Fibroblast of lung (primary cell): ENCODE results near the gene ATP9B. TPM values are rescaled to one million over a fixed set of nuclear protein-coding genes. Genes with fewer than 3 reads are reported as not detected.

Source experiments
- DNase-seq, 2 donors: peaks; one replicate each; pipeline versions ENCODE4 v3.0.0 to v3.0.0-alpha.2; 2010; ENCODE audit warnings: low read depth in 2 of 2
- H2AFZ ChIP-seq: 2 replicates; pipeline ENCODE4 v1.5.1; 2012; ENCODE audit warnings: low read length, control low read depth, inconsistent platforms
- H3K27ac ChIP-seq: 2 replicates; pipeline ENCODE4 v1.5.1; 2011; ENCODE audit warnings: low read length, control low read depth; ENCODE audit not compliant: insufficient read depth
- H3K27me3 ChIP-seq: 2 replicates; pipeline ENCODE4 v1.5.1; 2011; ENCODE audit warnings: mild to moderate bottlenecking, low read length; ENCODE audit not compliant: control insufficient read depth, insufficient read depth
- H3K36me3 ChIP-seq: 2 replicates; pipeline ENCODE4 v1.5.1; 2011; ENCODE audit warnings: low read length; ENCODE audit not compliant: control insufficient read depth, insufficient read depth
- H3K4me1 ChIP-seq: 2 replicates; pipeline ENCODE4 v1.5.1; 2011; ENCODE audit warnings: low read length; ENCODE audit not compliant: control insufficient read depth, insufficient read depth; ENCODE audit errors: extremely low read depth
- H3K4me2 ChIP-seq: 2 replicates; pipeline ENCODE4 v1.5.1; 2011; ENCODE audit warnings: low read length, control low read depth; ENCODE audit not compliant: insufficient read depth; ENCODE audit errors: extremely low read depth
- H3K4me3 ChIP-seq, 4 experiments: fragments of 200-600 bp in 1 of 4; sonication (generic) in 1 of 4; replicated peaks in 1 of 4; 2 replicates each; pipeline ENCODE4 v1.5.1; 2011 to 2016; ENCODE audit warnings: low read length in 4 of 4, low read depth in 3 of 4, mild to moderate bottlenecking in 3 of 4, control low read depth in 2 of 4, inconsistent platforms in 1 of 4, mixed read lengths in 1 of 4; ENCODE audit not compliant: insufficient read depth in 1 of 4; ENCODE audit errors: control extremely low read depth in 1 of 4
- H3K79me2 ChIP-seq: 2 replicates; pipeline ENCODE4 v1.5.1; 2012; ENCODE audit warnings: mild to moderate bottlenecking, low read length, inconsistent platforms; ENCODE audit not compliant: control insufficient read depth, insufficient read depth
- H3K9ac ChIP-seq: 2 replicates; pipeline ENCODE4 v1.5.1; 2011; ENCODE audit warnings: mild to moderate bottlenecking, low read length, control low read depth; ENCODE audit not compliant: insufficient read depth
- H3K9me3 ChIP-seq: 2 replicates; pipeline ENCODE4 v1.5.1; 2012; ENCODE audit warnings: low read depth, low read length; ENCODE audit not compliant: control insufficient read depth, insufficient read depth
- H4K20me1 ChIP-seq: 2 replicates; pipeline ENCODE4 v1.5.1; 2011; ENCODE audit warnings: low read length; ENCODE audit not compliant: control insufficient read depth, insufficient read depth; ENCODE audit errors: extremely low read depth
- CTCF ChIP-seq, 2 donors: IDR thresholded peaks in 1 of 2; conservative IDR thresholded peaks in 1 of 2; 1 replicate in 1 of 2; 2 replicates in 1 of 2; pipeline ENCODE4 v1.5.1; 2011 to 2012; ENCODE audit warnings: low read length in 2 of 2, control low read depth in 1 of 2, inconsistent platforms in 1 of 2, low read depth in 1 of 2, mild to moderate bottlenecking in 1 of 2
- EZH2 ChIP-seq: IDR thresholded peaks from 2 replicates; pipeline ENCODE4 v1.5.1; 2012; ENCODE audit warnings: low read length, control low read depth, mild to moderate bottlenecking; ENCODE audit errors: missing control alignments
- polyA plus RNA-seq, 2 donors: library from polyadenylated mRNA; depleted of rRNA in 1 of 2; stranded (reverse) in 1 of 2; unstranded in 1 of 2; fragments of >200 nt; gene quantifications; 2 replicates each; pipeline ENCODE4 v1.2.1, GENCODE V29; 2011 to 2012; ENCODE audit warnings: missing spikeins in 1 of 2
- total RNA-seq: library from RNA; depleted of rRNA; stranded (reverse); fragments of >200 nt; gene quantifications from 2 replicates; pipeline ENCODE4 v1.2.1, GENCODE V29; 2014

The ATP9B gene
- total and polyA plus RNA-seq, 2 donors (not counting 1 experiment from before 2014, with no cell fraction given): 11.2 to 27.7 TPM

- H3K9me3 ChIP-seq: no peaks in the 10 kb centered on the region
- no peaks in the 10 kb centered on the region for H3K27me3 ChIP-seq
- no peaks in the 10 kb centered on the region for H4K20me1 ChIP-seq
- H3K4me1 ChIP-seq: no peaks in the 10 kb centered on the region
- no peak overlapping the region for H3K4me3 ChIP-seq
- no peaks in the 10 kb centered on the region for H3K36me3 ChIP-seq
- H3K4me2 ChIP-seq: no peak overlapping the region
- H2AFZ ChIP-seq: no peak overlapping the region
- H3K27ac ChIP-seq: no peak overlapping the region
- no peak for DNase-seq
- TF ChIP-seq CTCF (conservative IDR thresholded peaks at IDR 0.05 in 1 of 2, IDR thresholded peaks at IDR 0.05 in 1 of 2; ENCODE audit: low read depth in 1 of 2, low read length in 2 of 2): no peak
- no peak for TF ChIP-seq EZH2
- H3K9ac ChIP-seq: no peak overlapping the region
- H3K79me2 ChIP-seq: no peaks in the 10 kb centered on the region
These were observed 251.1 kb downstream of the ATP9B start for GRCh38 chr18:79320216-79320850.

GRCh38 chr18:79321625-79322405 lies 252.6 kb downstream of the ATP9B start:
- H3K79me2 ChIP-seq: no peaks in the 10 kb centered on the region
- H3K4me1 ChIP-seq: no peaks in the 10 kb centered on the region
- no peak for TF ChIP-seq CTCF (conservative IDR thresholded peaks at IDR 0.05 in 1 of 2, IDR thresholded peaks at IDR 0.05 in 1 of 2; ENCODE audit: low read depth in 1 of 2, low read length in 2 of 2)
- no peak for TF ChIP-seq EZH2
- no peak overlapping the region for H2AFZ ChIP-seq
- no peaks in the 10 kb centered on the region for H3K9me3 ChIP-seq
- H3K27me3 ChIP-seq: no peaks in the 10 kb centered on the region
- H4K20me1 ChIP-seq: no peaks in the 10 kb centered on the region
- H3K4me3 ChIP-seq: no peak overlapping the region
- no peak overlapping the region for H3K4me2 ChIP-seq
- no peak overlapping the region for H3K9ac ChIP-seq
- no peaks in the 10 kb centered on the region for H3K36me3 ChIP-seq
- peak in 1 of 2 donors; percentile 38 for DNase-seq
- H3K27ac ChIP-seq: no peak overlapping the region

DNA sequence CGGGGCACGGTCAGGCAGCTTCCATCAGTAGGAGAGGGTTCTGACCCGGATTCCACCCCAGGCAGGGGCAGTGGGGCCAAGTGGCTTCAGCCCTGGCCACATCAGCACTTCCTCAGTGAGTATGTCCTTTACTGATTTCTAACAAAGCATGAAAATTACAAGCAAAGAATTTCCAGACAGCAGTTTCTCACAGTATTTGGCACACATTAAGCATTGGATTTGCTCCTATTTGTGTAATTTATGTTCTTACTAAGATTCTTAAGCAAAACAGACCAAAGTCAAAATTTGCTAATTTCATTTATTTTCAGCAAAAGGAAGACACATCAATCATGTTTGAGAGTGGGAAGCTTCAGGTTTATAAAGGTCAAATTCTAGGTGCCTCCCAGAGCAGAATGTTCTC lies 253.2 kb downstream of the ATP9B start:
- no peak overlapping the region for H3K4me2 ChIP-seq
- H2AFZ ChIP-seq: no peak overlapping the region
- no peaks in the 10 kb centered on the region for H3K36me3 ChIP-seq
- no peaks in the 10 kb centered on the region for H3K27me3 ChIP-seq
- no peak for DNase-seq
- no peaks in the 10 kb centered on the region for H3K79me2 ChIP-seq
- no peak overlapping the region for H3K9ac ChIP-seq
- TF ChIP-seq CTCF (conservative IDR thresholded peaks at IDR 0.05 in 1 of 2, IDR thresholded peaks at IDR 0.05 in 1 of 2; ENCODE audit: low read depth in 1 of 2, low read length in 2 of 2) (no peak), EZH2 (no peak)
- H3K4me1 ChIP-seq: no peaks in the 10 kb centered on the region
- no peaks in the 10 kb centered on the region for H3K9me3 ChIP-seq
- H4K20me1 ChIP-seq: no peaks in the 10 kb centered on the region
- H3K4me3 ChIP-seq: no peak overlapping the region
- no peak overlapping the region for H3K27ac ChIP-seq
